Stimulated activated CD4-positive, alpha-beta T cell treated with anti-CD3 and anti-CD28 coated beads, Interleukin-15, amount 100 ng/mL, for 1 hour (primary cell): ENCODE data around the gene ARHGAP33.
"Not testable (repeated sequence)": the region's sequence is repeated elsewhere in the genome, so short reads cannot be mapped to it uniquely, and the experiment has no call there.

Source experiments
- DNase-seq, 2 donors: peaks; one replicate each; pipeline ENCODE4 v3.0.0-alpha.2; 2020; ENCODE audit warnings: low read depth in 1 of 2, low spot score in 1 of 2

Gene ARHGAP33

GRCh38 chr19:35822579-35822978, 47.2 kb downstream of the ARHGAP33 start:
- DNase-seq: no peak

DNA sequence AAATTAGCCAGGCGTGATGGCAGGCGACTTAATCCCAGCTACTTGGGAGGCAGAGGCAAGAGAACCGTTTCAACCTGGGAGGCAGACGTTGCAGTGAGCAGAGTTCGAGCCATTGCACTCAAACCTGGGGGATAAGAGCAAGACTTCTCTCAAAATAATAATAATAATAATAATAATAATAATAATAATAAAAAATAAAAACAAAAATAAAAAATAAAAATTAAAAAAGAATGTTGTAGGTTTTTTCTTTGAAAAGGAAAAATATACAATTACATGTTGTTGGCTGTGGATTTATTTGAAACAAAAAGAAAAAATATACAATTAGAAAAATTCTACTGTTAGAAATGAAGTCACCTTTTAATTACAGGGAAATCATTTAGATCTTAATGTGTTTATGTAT, 48.8 kb downstream of the ARHGAP33 start:
- DNase-seq: no peak

DNA sequence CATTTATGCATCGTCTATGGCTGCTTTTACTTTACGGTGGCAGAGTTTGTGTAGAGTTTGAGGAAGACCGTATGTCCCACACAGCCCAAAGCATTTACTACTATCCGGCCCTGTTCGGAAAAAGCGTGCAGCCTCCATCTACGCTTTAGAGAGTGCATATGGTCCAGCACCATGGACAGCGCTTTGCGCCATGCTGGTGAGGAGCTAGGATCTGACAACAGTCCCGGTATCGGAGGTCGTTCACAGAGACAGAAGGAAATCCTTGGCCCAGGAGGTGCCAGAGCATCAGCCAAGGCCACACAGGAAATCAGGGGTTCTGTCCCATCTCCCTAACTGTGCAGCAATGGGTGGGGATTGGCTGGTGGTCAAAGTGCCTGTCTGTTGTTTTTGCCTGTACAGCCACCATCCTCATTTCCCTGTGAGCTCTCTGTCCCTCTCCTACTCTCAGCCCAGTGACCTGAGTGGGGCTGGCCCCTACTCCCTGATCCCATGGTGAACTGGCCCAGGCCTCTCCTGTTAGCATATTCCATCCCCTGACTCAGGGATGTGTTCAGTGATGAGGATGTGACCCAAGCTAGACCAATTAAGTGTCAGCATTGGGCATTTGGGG, 53.4 kb downstream of the ARHGAP33 start:
- peak in 1 of 2 donors; percentile 27 for DNase-seq

DNA sequence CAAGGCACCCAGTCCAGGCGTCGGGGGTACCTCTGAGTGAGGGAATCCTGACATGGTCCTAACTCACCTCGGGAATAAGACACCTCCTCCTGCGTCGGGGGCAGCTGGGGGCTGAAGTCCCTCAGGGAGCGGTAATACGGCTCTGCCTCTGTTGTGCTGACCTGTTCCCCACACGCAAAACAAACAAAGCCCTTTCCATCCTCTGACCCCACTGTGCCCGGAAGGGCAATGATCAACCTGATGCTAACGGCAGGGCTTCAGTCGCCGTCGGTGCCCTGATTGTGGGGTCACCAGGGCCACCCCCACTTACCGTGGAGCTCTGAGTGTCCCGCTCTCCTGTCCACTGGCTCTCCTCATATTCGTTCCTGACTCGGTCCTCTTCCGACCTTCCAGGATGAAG, 55.6 kb downstream of the ARHGAP33 start:
- DNase-seq: no peak

- DNase-seq: no peak
These were observed 56.7 kb downstream of the ARHGAP33 start for GRCh38 chr19:35832054-35832453.

GRCh38 chr19:35833972-35834371, 58.6 kb downstream of the ARHGAP33 start:
- DNase-seq: no peak

DNA sequence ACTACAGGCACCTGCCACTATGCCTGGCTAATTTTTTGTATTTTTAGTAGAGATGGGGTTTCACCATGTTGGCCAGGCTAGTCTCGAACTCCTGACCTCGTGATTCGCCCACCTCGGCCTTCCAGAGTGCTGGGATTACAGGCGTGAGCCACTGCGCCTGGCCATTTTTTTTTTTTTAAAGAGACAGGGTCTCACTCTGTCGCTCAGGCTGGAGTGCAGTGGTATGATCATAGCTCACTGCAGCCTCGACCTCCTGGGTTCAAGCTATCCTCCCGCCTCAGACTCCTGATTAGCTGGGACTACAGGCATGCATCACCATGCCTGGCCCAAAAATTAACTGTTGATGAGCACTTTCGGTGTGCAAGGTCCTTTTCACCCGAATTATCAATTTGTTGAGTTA, 60.7 kb downstream of the ARHGAP33 start:
- DNase-seq: not testable (repeated sequence)
